PC-9 (cell line): ENCODE measurements around the gene COL8A2. TPM values are rescaled to one million over a fixed set of nuclear protein-coding genes. Genes with fewer than 3 reads are reported as not detected.

Experiments used
- BruUV-seq: library from RNA; stranded (reverse); fragments of 400-500 nt; replicated peaks from 2 replicates; lab custom pipeline; 2021; lab: Mats Ljungman, UMichigan
- CTCF ChIA-PET: fragments of 300-600 bp; sonication (Branson Sonifier 250); formaldehyde crosslinking; loops from one replicate; lab custom pipeline; 2022; ENCODE audit warnings: antibody characterized with exemption; lab: Charles Lee
- POLR2A ChIA-PET: fragments of 300-600 bp; sonication (Branson Sonifier 250); formaldehyde crosslinking; loops from one replicate; lab custom pipeline; 2022; ENCODE audit warnings: antibody characterized with exemption; ENCODE audit not compliant: unreplicated experiment; lab: Charles Lee
- DNase-seq, 2 experiments: peaks; one replicate each; pipeline versions ENCODE4 v3.0.0 to v3.0.0-alpha.2; 2015 to 2022; ENCODE audit warnings: mixed read lengths in 1 of 2
- H2AFZ ChIP-seq: fragments of 200-600 bp; sonication (generic); 2 replicates; pipeline ENCODE4 v1.8.1; 2017; ENCODE audit warnings: antibody characterized with exemption
- H3F3A ChIP-seq: fragments of 200-600 bp; sonication (generic); 2 replicates; pipeline ENCODE4 v1.8.1; 2017; ENCODE audit warnings: antibody characterized with exemption, mild to moderate bottlenecking, low read depth; ENCODE audit not compliant: insufficient read depth
- H3K27ac ChIP-seq: fragments of 200-600 bp; sonication (generic); 2 replicates; pipeline ENCODE4 v1.6.1; 2016; ENCODE audit warnings: mixed run types
- H3K27me3 ChIP-seq: fragments of 200-600 bp; sonication (generic); 2 replicates; pipeline ENCODE4 v1.6.1; 2016; ENCODE audit warnings: low read depth, mixed run types; ENCODE audit not compliant: insufficient read depth
- H3K36me3 ChIP-seq: fragments of 200-600 bp; sonication (generic); 2 replicates; pipeline ENCODE4 v1.6.1; 2016; ENCODE audit warnings: low read depth, mixed run types
- H3K4me1 ChIP-seq: fragments of 200-600 bp; sonication (generic); replicated peaks from 2 replicates; pipeline ENCODE4 v1.6.1; 2016; ENCODE audit warnings: mixed run types; ENCODE audit not compliant: insufficient read depth
- H3K4me2 ChIP-seq: fragments of 200-600 bp; sonication (generic); 2 replicates; pipeline ENCODE4 v1.6.1; 2017; ENCODE audit warnings: mixed run types
- H3K4me3 ChIP-seq: fragments of 200-600 bp; sonication (generic); 2 replicates; pipeline ENCODE4 v1.6.1; 2016; ENCODE audit warnings: mixed run types
- H3K79me2 ChIP-seq: fragments of 200-600 bp; sonication (generic); 2 replicates; pipeline ENCODE4 v1.6.1; 2017; ENCODE audit warnings: low read depth, mixed run types
- H3K9me2 ChIP-seq: fragments of 200-600 bp; sonication (generic); 2 replicates; pipeline ENCODE4 v1.8.1; 2017; ENCODE audit warnings: mild to moderate bottlenecking; ENCODE audit not compliant: insufficient read depth
- H3K9me3 ChIP-seq: fragments of 200-600 bp; sonication (generic); 2 replicates; pipeline ENCODE4 v1.8.1; 2016; ENCODE audit warnings: low read depth; ENCODE audit not compliant: insufficient read depth
- H4K20me1 ChIP-seq: fragments of 200-600 bp; sonication (generic); 2 replicates; pipeline ENCODE4 v1.8.1; 2017; ENCODE audit not compliant: insufficient read depth
- CTCF ChIP-seq: fragments of 200-600 bp; sonication (generic); conservative IDR thresholded peaks from 2 replicates; pipeline ENCODE4 v1.6.1; 2017; ENCODE audit warnings: mixed run types, antibody characterized with exemption, mild to moderate bottlenecking, moderate library complexity
- EZH2 ChIP-seq: fragments of 200-600 bp; sonication (generic); IDR thresholded peaks from 2 replicates; pipeline ENCODE4 v1.8.0; 2017; ENCODE audit warnings: antibody characterized with exemption, low read depth
- intact Hi-C: fragments of 100-400 bp; cut with micrococcal nuclease; formaldehyde crosslinking; loops from one replicate; pipeline ENCODE4 v1.10.0; 2022; ENCODE audit not compliant: unreplicated experiment
- total RNA-seq: library from RNA; stranded (reverse); gene quantifications from 2 replicates; pipeline ENCODE4 v1.2.3, GENCODE V29; 2021

The COL8A2 gene
- total RNA-seq, 1 experiment from 2014 or later, result 0.20 TPM

- H3K27me3 ChIP-seq, result no peaks in the 10 kb centered on the region
- TF ChIP-seq CTCF, result no peak
- no peak for TF ChIP-seq EZH2
- H3K9me3 ChIP-seq, result no peaks in the 10 kb centered on the region
- peaks cover 27% of the 10 kb centered on the region for H3K79me2 ChIP-seq
- BruUV-seq, result no TSS peak
- H3K4me1 ChIP-seq, result peaks cover 6% of the 10 kb centered on the region
- intact Hi-C loops, result no loop called here
- no peaks in the 10 kb centered on the region for H3K9me2 ChIP-seq
- peaks cover 20% of the 10 kb centered on the region; the same call in 1 of the 2 replicates for H3F3A ChIP-seq
- H3K36me3 ChIP-seq, result peaks cover 26% of the 10 kb centered on the region
- ChIA-PET CTCF (interaction anchor here (0.6 kb wide), 1 partner anchor 54 kb away, joined by 3 read pairs; no protein-coding TSS in a partner anchor), POLR2A (no interaction called here)
- no peak overlapping the region for H2AFZ ChIP-seq
- no peak overlapping the region for H3K4me3 ChIP-seq
- H4K20me1 ChIP-seq, result peaks cover 16% of the 10 kb centered on the region
- H3K27ac ChIP-seq, result no peak overlapping the region
- H3K4me2 ChIP-seq, result no peak overlapping the region
- no peak for DNase-seq
Measured at GRCh38 chr1:36092166-36092797, 32.7 kb downstream of the COL8A2 start.

DNA sequence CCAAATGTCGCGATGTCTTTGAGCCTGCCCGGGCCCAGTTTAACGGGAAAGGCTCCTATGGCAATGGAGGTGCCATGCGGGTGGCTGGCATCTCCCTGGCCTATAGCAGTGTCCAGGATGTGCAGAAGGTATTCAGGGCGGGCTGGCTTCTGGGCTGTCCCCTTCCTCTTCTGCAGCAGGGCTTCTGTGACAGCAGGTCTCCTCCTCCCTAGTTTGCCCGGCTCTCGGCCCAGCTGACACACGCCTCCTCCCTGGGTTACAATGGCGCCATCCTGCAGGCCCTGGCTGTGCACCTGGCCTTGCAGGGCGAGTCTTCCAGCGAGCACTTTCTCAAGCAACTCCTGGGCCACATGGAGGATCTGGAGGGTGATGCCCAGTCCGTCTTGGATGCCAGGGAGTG, 33.3 kb downstream of the COL8A2 start:
- intact Hi-C loops, result no loop called here
- Histone ChIP-seq H3K4me1 (peaks cover 6% of the 10 kb centered on the region), H3K36me3 (peaks cover 26% of the 10 kb centered on the region), H3K79me2 (peaks cover 27% of the 10 kb centered on the region), H3F3A (peaks cover 20% of the 10 kb centered on the region; the same call in 1 of the 2 replicates), H3K9me2 (no peaks in the 10 kb centered on the region), H2AFZ (no peak overlapping the region), H3K27ac (no peak overlapping the region), H3K4me2 (no peak overlapping the region), H3K27me3 (no peaks in the 10 kb centered on the region), H3K4me3 (no peak overlapping the region), H3K9me3 (no peaks in the 10 kb centered on the region), H4K20me1 (peaks cover 16% of the 10 kb centered on the region)
- BruUV-seq, result no TSS peak
- TF ChIP-seq EZH2, result no peak
- no peak for TF ChIP-seq CTCF
- ChIA-PET CTCF (interaction anchor here (0.6 kb wide), 1 partner anchor 55 kb away, joined by 3 read pairs; no protein-coding TSS in a partner anchor), POLR2A (no interaction called here)
- no peak for DNase-seq

DNA sequence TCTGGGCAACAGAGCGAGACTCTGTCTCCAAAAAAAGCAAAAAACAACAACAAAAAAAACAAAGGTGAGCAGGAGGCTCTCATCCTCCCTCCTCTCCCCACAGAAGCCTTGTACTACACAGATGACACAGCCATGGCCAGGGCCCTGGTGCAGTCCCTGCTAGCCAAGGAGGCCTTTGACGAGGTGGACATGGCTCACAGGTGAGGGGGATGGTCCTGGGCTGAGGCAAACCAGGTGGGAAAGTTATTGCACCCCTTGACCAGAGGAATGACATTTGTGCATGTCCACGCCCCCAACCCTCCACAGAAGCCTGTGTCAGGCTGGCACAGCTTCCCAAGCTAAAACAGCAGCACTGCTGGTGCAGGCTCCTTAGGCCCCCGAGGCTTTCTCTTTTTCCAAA, 33.9 kb downstream of the COL8A2 start:
- no peaks in the 10 kb centered on the region for H3K9me2 ChIP-seq
- no peak overlapping the region for H3K27ac ChIP-seq
- H2AFZ ChIP-seq, result no peak overlapping the region
- H3K36me3 ChIP-seq, result peaks cover 26% of the 10 kb centered on the region
- H3K27me3 ChIP-seq, result no peaks in the 10 kb centered on the region
- H3K9me3 ChIP-seq, result no peaks in the 10 kb centered on the region
- intact Hi-C loops, result no loop called here
- no peak overlapping the region for H3K4me3 ChIP-seq
- peaks cover 16% of the 10 kb centered on the region for H4K20me1 ChIP-seq
- no TSS peak for BruUV-seq
- H3K4me2 ChIP-seq, result no peak overlapping the region
- DNase-seq, result no peak
- peaks cover 27% of the 10 kb centered on the region for H3K79me2 ChIP-seq
- POLR2A ChIA-PET, result no interaction called here
- peaks cover 20% of the 10 kb centered on the region; the same call in 1 of the 2 replicates for H3F3A ChIP-seq
- CTCF ChIA-PET, result no interaction called here
- H3K4me1 ChIP-seq, result peaks cover 6% of the 10 kb centered on the region
- TF ChIP-seq CTCF, result no peak
- no peak for TF ChIP-seq EZH2
